Esophagus muscularis mucosa (tissue), 4 donors: ENCODE data around the gene IL17RD. TPM values are rescaled to one million over a fixed set of nuclear protein-coding genes. Genes with fewer than 3 reads are reported as not detected.
"Not testable (repeated sequence)": the region's sequence is repeated elsewhere in the genome, so short reads cannot be mapped to it uniquely, and the experiment has no call there.

ENCODE experiments used
- DNase-seq: peaks from one replicate; pipeline ENCODE4 v3.0.0-alpha.2; 2017; ENCODE audit errors: extremely low spot score
- H3K27ac ChIP-seq, 4 donors: fragments of 200-600 bp; sonication (generic); replicated peaks in 1 of 4; 1 replicate in 3 of 4; 2 replicates in 1 of 4; pipeline ENCODE4 v1.5.1; 2016 to 2019; ENCODE audit warnings: mild to moderate bottlenecking in 1 of 4
- H3K27me3 ChIP-seq, 4 donors: fragments of 200-600 bp; sonication (generic); one replicate each; pipeline versions ENCODE4 v1.5.1 to v1.6.0; 2016 to 2019
- H3K36me3 ChIP-seq, 4 donors: fragments of 200-600 bp; sonication (generic); one replicate each; pipeline ENCODE4 v1.5.1; 2016 to 2019
- H3K4me1 ChIP-seq, 4 donors: fragments of 200-600 bp; sonication (generic); one replicate each; pipeline ENCODE4 v1.5.1; 2016 to 2019
- H3K4me3 ChIP-seq, 4 donors: fragments of 200-600 bp; sonication (generic); 1 replicate in 2 of 4; 2 replicates in 2 of 4; pipeline ENCODE4 v1.5.1; 2016 to 2019; ENCODE audit warnings: mild to moderate bottlenecking in 4 of 4, moderate library complexity in 1 of 4
- H3K9me3 ChIP-seq, 4 donors: fragments of 200-600 bp; sonication (generic); 1 replicate in 3 of 4; 2 replicates in 1 of 4; pipeline ENCODE4 v1.5.1; 2016 to 2019
- CTCF ChIP-seq, 3 experiments: fragments of 200-600 bp in 2 of 3; fragments of 450-650 bp in 1 of 3; sonication (generic) in 2 of 3; IDR thresholded peaks; one replicate each; pipeline ENCODE4 v1.5.1; 2017 to 2019; ENCODE audit warnings: antibody characterized with exemption in 3 of 3, mild to moderate bottlenecking in 2 of 3, moderate library complexity in 1 of 3
- EP300 ChIP-seq: sonication (generic); formaldehyde crosslinking; IDR thresholded peaks from one replicate; pipeline ENCODE4 v1.6.1; 2017; ENCODE audit warnings: antibody characterized with exemption
- POLR2A ChIP-seq: fragments of 450-650 bp; IDR thresholded peaks from one replicate; pipeline ENCODE4 v1.6.1; 2017; ENCODE audit warnings: antibody characterized with exemption, moderate library complexity, mild to moderate bottlenecking, low read depth
- POLR2AphosphoS5 ChIP-seq, 2 donors: sonication (generic); formaldehyde crosslinking; IDR thresholded peaks; one replicate each; pipeline ENCODE4 v1.6.1; 2017; ENCODE audit warnings: antibody characterized with exemption in 2 of 2
- WGBS: methylation state at CpG from one replicate; pipeline ENCODE4 v1.1.5; 2018; 5-methylcytosine and 5-hydroxymethylcytosine counted together
- intact Hi-C: fragments of 100-400 bp; cut with DNase I; formaldehyde crosslinking; loops from one replicate; pipeline ENCODE4 v1.15.1; 2023
- total RNA-seq, 4 donors: library from RNA; depleted of rRNA; stranded (reverse); fragments of >200 nt; gene quantifications; one replicate each; pipeline versions ENCODE4 v1.1.0 to v1.2.1, GENCODE V29; 2016

IL17RD gene
- total RNA-seq, 4 donors from 2014 or later: 6.1 to 13.2 (median 9.5) TPM

- peaks cover 0 to 5% (median 0%) of the 10 kb centered on the region in 4 donors for H3K4me1 ChIP-seq
- intact Hi-C loops: no loop called here
- H3K4me3 ChIP-seq: no peak overlapping the region
- WGBS: 94% methylated on average over 4 of the region's 4 CpGs
- no peaks in the 10 kb centered on the region for H3K36me3 ChIP-seq
- no peaks in the 10 kb centered on the region for H3K27me3 ChIP-seq
- no peak for DNase-seq
- no peak overlapping the region for H3K27ac ChIP-seq
- TF ChIP-seq EP300 (no peak), CTCF (IDR thresholded peaks at IDR 0.05) (no peak), POLR2A (no peak), POLR2AphosphoS5 (IDR thresholded peaks at IDR 0.05) (no peak)
- no peaks in the 10 kb centered on the region for H3K9me3 ChIP-seq
Measured at GRCh38 chr3:57089043-57089442, 76.1 kb downstream of the IL17RD start.

GRCh38 chr3:57088503-57088902 is 76.7 kb downstream of the IL17RD start:
- Histone ChIP-seq H3K36me3 (no peaks in the 10 kb centered on the region), H3K27me3 (no peaks in the 10 kb centered on the region), H3K4me1 (peaks cover 0 to 5% (median 0%) of the 10 kb centered on the region in 4 donors), H3K4me3 (no peak overlapping the region), H3K9me3 (no peaks in the 10 kb centered on the region), H3K27ac (no peak overlapping the region)
- DNase-seq: no peak
- intact Hi-C loops: no loop called here
- 87% methylated on average over 5 of the region's 5 CpGs for WGBS
- TF ChIP-seq POLR2A (no peak), CTCF (IDR thresholded peaks at IDR 0.05) (no peak), EP300 (no peak)

GRCh38 chr3:57087361-57088092 is 77.6 kb downstream of the IL17RD start:
- 92% methylated on average over 1 of the region's 1 CpG for WGBS
- no peak for DNase-seq
- Histone ChIP-seq H3K4me1 (peaks cover 0 to 5% (median 0%) of the 10 kb centered on the region in 4 donors), H3K36me3 (no peaks in the 10 kb centered on the region), H3K9me3 (no peaks in the 10 kb centered on the region), H3K27me3 (no peaks in the 10 kb centered on the region), H3K4me3 (no peak overlapping the region), H3K27ac (no peak overlapping the region)
- TF ChIP-seq POLR2A: no peak
- no peak for TF ChIP-seq EP300
- TF ChIP-seq CTCF (IDR thresholded peaks at IDR 0.05): no peak
- no peak for TF ChIP-seq POLR2AphosphoS5 (IDR thresholded peaks at IDR 0.05)
- intact Hi-C loops: no loop called here

- intact Hi-C loops: no loop called here
- H3K4me1 ChIP-seq: peaks cover 0 to 5% (median 0%) of the 10 kb centered on the region in 4 donors
- TF ChIP-seq POLR2A (no peak), CTCF (IDR thresholded peaks at IDR 0.05) (no peak), EP300 (no peak), POLR2AphosphoS5 (IDR thresholded peaks at IDR 0.05) (no peak)
- H3K27me3 ChIP-seq: no peaks in the 10 kb centered on the region
- H3K27ac ChIP-seq: no peak overlapping the region
- DNase-seq: no peak
- H3K36me3 ChIP-seq: no peaks in the 10 kb centered on the region
- H3K4me3 ChIP-seq: no peak overlapping the region
- H3K9me3 ChIP-seq: no peaks in the 10 kb centered on the region
Measured at GRCh38 chr3:57086201-57086600, 79.0 kb downstream of the IL17RD start.

GRCh38 chr3:57085211-57085610 is 79.9 kb downstream of the IL17RD start:
- no peaks in the 10 kb centered on the region for H3K27me3 ChIP-seq
- DNase-seq: no peak
- TF ChIP-seq POLR2A (no peak), CTCF (IDR thresholded peaks at IDR 0.05) (no peak), POLR2AphosphoS5 (IDR thresholded peaks at IDR 0.05) (no peak), EP300 (no peak)
- WGBS: 100% methylated on average over 4 of the region's 4 CpGs
- H3K9me3 ChIP-seq: no peaks in the 10 kb centered on the region
- H3K4me1 ChIP-seq: no peaks in the 10 kb centered on the region
- intact Hi-C loops: no loop called here
- H3K27ac ChIP-seq: no peak overlapping the region
- no peaks in the 10 kb centered on the region for H3K36me3 ChIP-seq
- H3K4me3 ChIP-seq: no peak overlapping the region

GRCh38 chr3:57083266-57083995 is 81.7 kb downstream of the IL17RD start:
- H3K9me3 ChIP-seq, DNase-seq, H3K4me3 ChIP-seq, intact Hi-C loops, H3K36me3 ChIP-seq, H3K27me3 ChIP-seq, H3K27ac ChIP-seq: not testable (repeated sequence)
- WGBS: 95% methylated on average over 14 of the region's 16 CpGs
- peaks cover 4 to 14% (median 8%) of the 10 kb centered on the region in 4 donors for H3K4me1 ChIP-seq
